T-helper 17 cell (primary cell): Measurements from ENCODE around the gene ME2. TPM values are rescaled to one million over a fixed set of nuclear protein-coding genes. Genes with fewer than 3 reads are reported as not detected.
A peak's percentile ranks its signal among the peaks of the same experiment; 100 is the strongest.
"Not testable (repeated sequence)": the region's sequence is repeated elsewhere in the genome, so short reads cannot be mapped to it uniquely, and the experiment has no call there.

Experiments used
- ATAC-seq: fragments of 150-1000 bp; cut with Tn5 transposase; 2 replicates; pipeline ENCODE4 v1.10.0; 2021; ENCODE audit warnings: mild to moderate bottlenecking, moderate library complexity
- DNase-seq, 3 donors: peaks; one replicate each; pipeline versions ENCODE4 v3.0.0 to v3.0.0-alpha.2; 2020 to 2021
- H3K9me3 ChIP-seq: one replicate; pipeline ENCODE4 v1.7.0; 2013; ENCODE audit warnings: low read length, mild to moderate bottlenecking; ENCODE audit not compliant: control insufficient read depth, poor library complexity, severe bottlenecking
- H3K27ac Mint-ChIP-seq: one replicate; pipeline ENCODE4 v1.8.0; 2022; ENCODE audit warnings: mild to moderate bottlenecking, moderate library complexity, mixed read lengths
- H3K27me3 Mint-ChIP-seq: one replicate; pipeline ENCODE4 v1.8.0; 2022; ENCODE audit warnings: mixed read lengths
- H3K36me3 Mint-ChIP-seq: one replicate; pipeline ENCODE4 v1.8.0; 2022; ENCODE audit warnings: low read depth, mixed read lengths
- H3K4me1 Mint-ChIP-seq: one replicate; pipeline ENCODE4 v1.8.0; 2022; ENCODE audit warnings: mild to moderate bottlenecking, mixed read lengths
- H3K4me3 Mint-ChIP-seq: one replicate; pipeline ENCODE4 v1.8.0; 2022; ENCODE audit warnings: mild to moderate bottlenecking, moderate library complexity, mixed read lengths
- total RNA-seq, 4 donors: library from RNA in 2 of 4; stranded (reverse) in 2 of 4; gene quantifications; one replicate each; pipeline ENCODE4 v1.2.3 and lab custom pipeline; 2022 to 2026

The ME2 gene
- total RNA-seq, 2 donors from 2014 or later = 26.7 to 34.2 TPM

DNA sequence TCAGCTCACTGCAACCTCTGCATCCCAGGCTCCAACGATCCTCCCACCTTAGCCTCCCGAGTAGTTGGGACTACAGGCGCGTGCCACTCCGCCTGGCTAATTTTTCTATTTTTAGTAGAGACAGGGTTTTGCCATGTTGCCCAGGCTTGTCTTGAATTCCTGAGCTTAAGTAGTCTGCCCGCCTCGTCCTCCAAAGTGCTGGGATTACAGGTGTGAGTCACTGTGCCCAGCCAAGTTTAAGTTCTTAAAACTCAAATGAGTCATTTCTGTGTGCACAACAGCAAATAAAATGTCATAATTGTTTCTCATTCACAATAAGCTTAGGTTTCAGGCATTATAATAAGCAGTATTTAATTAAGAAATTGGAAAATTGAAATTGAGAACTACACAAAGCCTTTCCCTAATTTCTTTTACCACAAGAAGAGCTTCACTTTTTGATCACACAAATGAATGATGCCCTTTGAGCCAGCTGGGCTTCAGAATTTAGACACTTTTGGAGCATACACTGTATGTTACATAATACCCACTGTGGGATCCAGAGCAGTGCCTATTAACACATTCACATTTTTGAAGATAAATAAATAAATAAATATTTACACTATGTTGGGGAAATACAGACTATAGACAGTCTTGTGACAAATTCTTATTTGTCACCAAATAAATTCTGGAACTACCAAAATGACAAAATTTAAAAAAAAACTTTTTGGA lies 8.6 kb upstream of the ME2 start:
- Mint-ChIP-seq H3K4me1 (no peaks in the 10 kb centered on the region), H3K27ac (no peak overlapping the region), H3K36me3 (no peaks in the 10 kb centered on the region)

DNA sequence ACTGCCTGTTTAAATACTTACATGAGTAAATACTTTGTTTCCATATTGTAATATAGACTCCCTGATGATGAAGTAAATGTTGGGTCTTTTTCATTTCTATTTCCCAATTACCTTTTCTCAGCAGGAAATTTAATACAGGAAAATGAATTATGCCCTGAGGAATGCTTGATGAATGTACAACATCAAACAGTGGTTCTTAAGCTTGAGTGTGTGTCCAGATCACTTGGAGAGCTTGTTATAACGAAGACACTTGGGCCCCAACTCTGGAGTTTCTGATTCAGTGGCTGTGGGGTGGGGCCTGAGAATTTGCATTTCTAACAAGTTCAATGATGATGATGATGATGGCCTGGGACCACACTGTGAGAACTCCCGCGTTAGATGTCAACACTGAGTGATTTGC lies 7.1 kb upstream of the ME2 start:
- no peaks in the 10 kb centered on the region for H3K4me1 Mint-ChIP-seq
- H3K36me3 Mint-ChIP-seq = no peaks in the 10 kb centered on the region
- no peak overlapping the region for H3K27ac Mint-ChIP-seq
- H3K27me3 Mint-ChIP-seq = peaks cover 12% of the 10 kb centered on the region
- no peak overlapping the region for H3K4me3 Mint-ChIP-seq
- no peaks in the 10 kb centered on the region for H3K9me3 ChIP-seq
- ATAC-seq = no peak
- DNase-seq = no peak

More for the DNA sequence above, 8.6 kb upstream of the ME2 start:
- H3K9me3 ChIP-seq = no peaks in the 10 kb centered on the region
- Mint-ChIP-seq H3K4me3 (no peak overlapping the region), H3K27me3 (peaks cover 12% of the 10 kb centered on the region)
- DNase-seq = no peak
- no peak for ATAC-seq

DNA sequence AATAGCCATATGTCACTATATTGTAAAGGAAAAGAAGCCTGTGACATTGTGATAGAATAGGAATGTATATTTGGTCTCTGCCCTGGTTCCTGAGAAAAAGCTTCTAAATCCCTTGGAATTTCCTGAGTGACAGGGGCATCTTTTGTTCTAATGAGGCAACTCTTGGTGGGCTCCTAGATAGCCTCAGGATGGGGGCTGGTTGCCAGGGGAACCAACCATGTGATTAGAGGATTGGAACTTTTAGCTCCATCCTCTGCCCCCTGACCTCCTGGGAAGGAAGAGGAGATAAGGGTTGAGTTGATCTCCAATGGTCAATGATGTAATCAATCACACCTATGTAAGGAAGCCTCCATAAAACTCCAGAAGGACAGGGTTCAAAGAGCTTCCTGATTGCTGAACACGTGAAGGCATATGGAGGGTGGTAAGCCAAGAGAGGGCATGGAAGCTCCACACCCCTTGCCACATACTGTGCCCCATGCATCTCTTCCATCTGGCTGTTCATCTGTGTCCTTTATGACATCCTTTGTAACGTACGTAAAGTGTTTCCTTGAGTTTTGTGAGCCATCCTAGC lies 2.9 kb upstream of the ME2 start:
- ATAC-seq (no peak), DNase-seq (no peak)
- peaks cover 12% of the 10 kb centered on the region for H3K27me3 Mint-ChIP-seq
- H3K4me1 Mint-ChIP-seq = peaks cover 15% of the 10 kb centered on the region
- no peak overlapping the region for H3K27ac Mint-ChIP-seq
- no peaks in the 10 kb centered on the region for H3K9me3 ChIP-seq
- peaks cover 4% of the 10 kb centered on the region for H3K36me3 Mint-ChIP-seq
- no peak overlapping the region for H3K4me3 Mint-ChIP-seq

DNA sequence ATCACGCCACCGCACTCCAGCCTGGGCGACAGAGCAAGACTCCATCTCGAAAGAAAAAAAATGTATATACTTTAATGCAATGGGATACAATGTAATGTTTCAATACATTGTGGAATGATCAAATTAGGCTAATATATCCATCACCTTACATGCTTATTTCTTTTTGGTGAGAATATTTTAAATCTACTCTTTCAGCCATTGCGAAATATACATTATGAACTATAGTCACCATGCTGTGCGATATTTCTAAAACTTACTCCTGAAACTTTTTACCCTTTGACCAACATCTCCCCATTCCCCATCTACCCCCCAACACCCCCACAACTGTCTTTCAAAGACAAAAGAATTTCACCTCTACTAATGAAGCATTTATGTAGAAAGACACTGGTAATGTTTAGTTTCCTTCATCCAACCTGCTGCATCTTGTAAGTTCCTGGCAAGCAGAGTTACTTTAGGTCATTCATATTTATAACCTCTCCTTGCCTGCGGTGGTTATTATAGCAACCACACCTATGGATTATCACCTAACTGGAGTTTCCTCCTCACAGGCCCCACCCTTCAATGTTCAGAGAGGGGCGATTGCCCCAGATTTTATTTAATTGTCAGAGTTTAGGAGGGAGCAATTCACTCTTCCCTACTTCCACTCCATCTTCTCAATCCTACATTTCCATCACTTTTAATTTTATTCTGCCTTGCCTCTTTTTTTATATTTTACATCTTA lies 1.2 kb upstream of the ME2 start:
- H3K4me3 Mint-ChIP-seq = peak overlapping the region; percentile 97
- no peaks in the 10 kb centered on the region for H3K9me3 ChIP-seq
- H3K4me1 Mint-ChIP-seq = peaks cover 15% of the 10 kb centered on the region
- no peak for ATAC-seq
- no peak for DNase-seq
- peaks cover 4% of the 10 kb centered on the region for H3K36me3 Mint-ChIP-seq
- peak overlapping the region; percentile 95 for H3K27ac Mint-ChIP-seq
- peaks cover 8% of the 10 kb centered on the region for H3K27me3 Mint-ChIP-seq

DNA sequence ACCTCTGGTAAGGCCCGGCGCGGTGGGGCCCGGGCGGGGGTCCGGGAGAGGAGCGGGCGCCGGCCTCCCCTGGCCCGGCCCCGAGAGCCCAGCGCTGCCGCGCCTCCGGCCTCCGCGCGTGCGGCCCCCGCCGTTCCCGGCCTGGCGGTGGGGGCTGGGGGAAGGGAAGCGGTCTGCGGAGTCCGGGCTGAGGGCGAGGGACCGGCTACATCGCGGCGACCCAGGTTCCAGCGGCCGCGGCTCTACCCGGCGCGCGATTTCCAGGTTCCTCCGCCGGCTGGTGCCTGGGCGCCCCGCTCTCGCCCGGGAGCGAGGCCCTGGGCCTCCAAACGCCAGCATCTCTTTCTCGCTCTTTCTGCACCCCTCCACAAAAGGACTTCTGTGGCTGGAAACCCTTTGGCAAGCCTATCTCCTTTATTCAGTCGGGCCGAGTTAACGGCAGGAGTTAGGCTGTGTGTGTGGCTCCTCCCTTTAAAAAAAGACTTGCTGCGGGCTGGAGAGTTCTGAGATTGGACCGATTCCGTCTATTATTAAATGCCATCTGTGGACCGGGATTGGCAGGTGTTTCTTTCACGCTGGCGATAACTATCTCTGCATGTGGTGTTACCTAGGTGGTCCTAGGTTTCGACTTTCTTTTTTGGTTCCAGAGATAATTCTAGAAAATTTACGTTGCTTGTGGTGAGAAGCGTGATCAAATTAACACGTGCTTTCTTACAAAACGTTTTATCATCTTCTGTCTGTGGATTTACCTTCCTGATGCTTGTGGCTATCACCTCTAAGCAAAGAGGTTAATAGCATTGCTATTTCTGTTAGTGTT lies 592 bp downstream of the ME2 start:
- no peaks in the 10 kb centered on the region for H3K27me3 Mint-ChIP-seq
- peak; percentile 12 for ATAC-seq
- H3K27ac Mint-ChIP-seq = peak overlapping the region; percentile 95
- peak overlapping the region; percentile 98 for H3K4me3 Mint-ChIP-seq
- H3K36me3 Mint-ChIP-seq = peaks cover 4% of the 10 kb centered on the region
- H3K9me3 ChIP-seq = no peaks in the 10 kb centered on the region
- peaks cover 18% of the 10 kb centered on the region for H3K4me1 Mint-ChIP-seq
- DNase-seq = peak in 2 of 3 donors; percentile 12 to 14

DNA sequence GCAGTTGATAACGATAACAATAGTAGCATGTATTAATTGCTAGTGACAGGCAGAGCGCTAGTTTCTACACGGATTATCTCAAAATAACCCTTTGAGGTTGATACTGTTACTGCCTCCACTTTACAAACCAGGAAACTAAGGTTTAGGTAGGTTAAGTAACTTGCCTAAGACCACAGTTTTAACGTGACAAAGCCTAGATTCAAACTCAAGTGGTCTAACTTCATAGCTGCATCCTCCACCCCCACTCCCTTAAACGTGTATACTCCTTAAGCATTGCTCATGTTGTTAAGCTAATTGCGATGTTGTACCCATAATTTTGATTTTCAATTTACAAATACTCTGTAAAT lies 1.2 kb downstream of the ME2 start:
- ATAC-seq = no peak
- no peaks in the 10 kb centered on the region for H3K27me3 Mint-ChIP-seq
- no peaks in the 10 kb centered on the region for H3K9me3 ChIP-seq

DNA sequence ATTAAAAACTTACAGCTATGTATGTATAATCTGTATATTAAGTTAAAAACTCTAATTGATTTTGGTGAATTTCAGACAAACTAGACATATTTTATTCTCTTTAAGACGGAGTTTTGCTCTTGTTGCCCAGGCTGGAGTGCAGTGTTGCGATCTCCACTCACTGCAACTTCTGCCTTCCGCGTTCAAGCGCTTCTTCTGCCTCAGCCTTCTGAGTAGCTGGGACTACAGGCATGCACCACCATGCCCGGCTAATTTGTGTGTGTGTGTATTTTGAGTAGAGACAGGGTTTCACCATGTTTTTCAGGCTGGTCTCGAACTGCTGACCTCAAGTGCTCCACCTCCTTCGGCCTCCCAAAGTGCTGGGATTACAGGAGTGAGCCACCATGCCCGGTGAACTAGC lies 2.0 kb downstream of the ME2 start:
- not testable (repeated sequence) for H3K27ac Mint-ChIP-seq, ATAC-seq
- H3K4me1 Mint-ChIP-seq = peaks cover 18% of the 10 kb centered on the region

More for the DNA sequence above, 1.2 kb downstream of the ME2 start:
- peak overlapping the region; percentile 98 for H3K4me3 Mint-ChIP-seq
- peak overlapping the region; percentile 95 for H3K27ac Mint-ChIP-seq
- H3K36me3 Mint-ChIP-seq = peaks cover 4% of the 10 kb centered on the region
- H3K4me1 Mint-ChIP-seq = peaks cover 18% of the 10 kb centered on the region
- DNase-seq = no peak

DNA sequence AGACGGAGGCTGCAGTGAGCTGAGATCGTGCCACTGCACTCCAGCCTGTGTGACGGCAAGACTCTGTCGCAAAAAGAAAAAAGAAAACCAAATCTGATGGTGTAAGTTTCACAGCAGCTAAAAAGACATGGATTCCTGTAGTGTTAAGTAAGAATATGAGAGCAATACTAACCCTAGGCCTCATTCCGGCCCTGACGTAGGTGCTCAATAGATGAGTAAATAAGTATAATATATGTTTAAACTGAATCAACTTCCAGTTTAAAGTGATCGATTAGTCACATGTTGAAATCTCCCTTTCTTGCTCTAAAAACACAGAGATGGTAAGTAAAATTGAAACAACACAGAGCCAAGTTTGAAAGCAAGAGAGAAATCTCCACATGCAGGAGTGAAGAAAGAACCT lies 8.0 kb downstream of the ME2 start:
- no peaks in the 10 kb centered on the region for H3K27me3 Mint-ChIP-seq
- ATAC-seq (no peak), DNase-seq (no peak)
- peaks cover 10% of the 10 kb centered on the region for H3K4me1 Mint-ChIP-seq
- H3K36me3 Mint-ChIP-seq = no peaks in the 10 kb centered on the region
- H3K4me3 Mint-ChIP-seq = no peak overlapping the region
- H3K27ac Mint-ChIP-seq = peak overlapping the region; percentile 75
- no peaks in the 10 kb centered on the region for H3K9me3 ChIP-seq

More for the DNA sequence above, 2.0 kb downstream of the ME2 start:
- not testable (repeated sequence) for H3K4me3 Mint-ChIP-seq, DNase-seq, H3K9me3 ChIP-seq, H3K27me3 Mint-ChIP-seq, H3K36me3 Mint-ChIP-seq

DNA sequence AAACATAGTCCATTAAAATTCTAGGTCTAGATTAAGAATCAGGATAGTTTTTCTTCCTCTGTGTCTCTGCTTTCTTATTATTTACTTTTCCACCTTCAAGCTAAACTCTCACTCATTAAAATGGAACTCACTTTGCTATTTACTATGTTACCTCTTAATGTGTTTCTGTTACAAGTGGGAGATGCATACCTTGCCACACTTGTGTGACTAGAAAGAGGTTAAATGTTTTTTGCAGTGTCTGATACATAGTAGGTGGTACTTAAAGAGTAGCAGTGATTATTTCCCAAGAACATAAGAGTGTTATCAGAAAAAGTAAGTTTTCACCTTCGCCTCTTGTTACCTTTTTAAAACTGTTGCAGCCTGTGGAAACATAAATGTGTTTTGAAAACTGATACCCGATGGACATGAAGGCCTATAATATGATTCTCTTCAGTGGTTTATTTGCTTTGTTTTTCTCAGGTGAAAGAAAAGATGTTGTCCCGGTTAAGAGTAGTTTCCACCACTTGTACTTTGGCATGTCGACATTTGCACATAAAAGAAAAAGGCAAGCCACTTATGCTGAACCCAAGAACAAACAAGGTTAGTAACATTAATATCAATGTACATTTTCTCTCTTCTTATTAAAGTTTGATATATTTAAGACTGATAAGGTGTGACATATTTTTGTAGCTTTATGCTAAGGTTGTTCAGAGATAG lies 16.6 kb downstream of the ME2 start:
- H3K9me3 ChIP-seq = no peaks in the 10 kb centered on the region
- Mint-ChIP-seq H3K27ac (no peak overlapping the region), H3K4me1 (peaks cover 9% of the 10 kb centered on the region), H3K27me3 (no peaks in the 10 kb centered on the region), H3K4me3 (no peak overlapping the region), H3K36me3 (peaks cover 7% of the 10 kb centered on the region)
- ATAC-seq (no peak), DNase-seq (no peak)

DNA sequence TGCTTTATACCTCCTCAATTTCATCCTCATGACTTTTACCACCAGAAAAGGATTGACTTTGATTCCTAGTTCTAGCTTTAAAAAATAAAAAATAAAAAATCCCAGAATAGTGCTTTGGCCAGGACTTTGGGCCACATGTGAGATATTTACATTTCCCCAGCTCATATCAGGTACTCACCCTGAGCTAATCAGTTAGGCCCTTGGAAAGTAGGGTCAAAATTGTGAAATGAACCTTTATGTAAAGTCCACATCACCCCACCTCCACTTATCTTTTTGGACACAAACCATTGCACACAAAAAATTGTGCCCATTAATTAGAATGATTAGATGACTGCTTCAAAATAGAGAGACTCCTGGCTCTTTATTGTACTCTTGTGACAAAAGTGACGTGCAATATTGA lies 17.2 kb downstream of the ME2 start:
- no peak overlapping the region for H3K4me3 Mint-ChIP-seq
- H3K36me3 Mint-ChIP-seq = peaks cover 7% of the 10 kb centered on the region
- DNase-seq = no peak
- H3K4me1 Mint-ChIP-seq = peaks cover 9% of the 10 kb centered on the region
- no peak for ATAC-seq
- H3K9me3 ChIP-seq = no peaks in the 10 kb centered on the region
- no peaks in the 10 kb centered on the region for H3K27me3 Mint-ChIP-seq
- no peak overlapping the region for H3K27ac Mint-ChIP-seq

DNA sequence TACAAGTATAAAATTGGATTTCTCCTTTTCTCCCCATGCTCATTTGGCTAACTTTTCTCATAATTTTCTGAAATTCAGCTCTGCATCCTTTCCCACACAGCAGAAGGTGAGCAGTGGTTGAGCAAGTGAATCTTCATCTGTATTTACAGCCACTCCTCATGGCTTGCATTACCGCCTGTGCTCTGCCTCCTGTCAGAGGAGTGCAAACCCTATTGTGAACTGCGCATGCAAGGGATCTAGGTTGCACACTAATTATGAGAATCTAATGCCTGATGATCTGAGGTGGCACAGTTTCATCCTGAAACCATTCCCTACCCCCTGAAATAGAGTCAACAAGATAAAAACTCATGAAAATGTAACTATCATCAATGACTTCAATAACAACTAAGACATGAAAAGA lies 20.0 kb downstream of the ME2 start:
- Mint-ChIP-seq H3K4me3 (no peak overlapping the region), H3K36me3 (peaks cover 7% of the 10 kb centered on the region), H3K27ac (peak overlapping the region; percentile 21), H3K4me1 (peaks cover 15% of the 10 kb centered on the region), H3K27me3 (no peaks in the 10 kb centered on the region)
- DNase-seq (no peak), ATAC-seq (no peak)
- no peaks in the 10 kb centered on the region for H3K9me3 ChIP-seq

DNA sequence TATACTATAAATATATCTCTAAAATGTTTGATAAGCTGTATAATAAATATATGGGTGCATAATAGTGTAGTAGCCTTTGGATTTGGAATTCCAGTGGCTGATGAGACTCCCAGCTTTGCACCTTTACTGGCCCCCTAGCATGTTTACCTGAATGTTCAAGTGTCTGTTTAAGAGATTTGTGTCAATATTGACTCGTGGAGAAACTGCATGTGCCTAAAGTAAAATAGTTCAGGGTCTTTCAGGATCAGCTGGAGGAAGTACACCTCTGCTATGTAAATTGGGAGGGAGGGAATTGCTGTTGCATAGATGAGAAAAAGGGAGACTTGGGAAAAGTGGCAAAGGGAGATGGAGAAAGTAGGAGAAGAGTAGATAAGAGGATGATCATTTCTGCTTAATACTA lies 23.9 kb downstream of the ME2 start:
- Mint-ChIP-seq H3K4me1 (peaks cover 12% of the 10 kb centered on the region), H3K27ac (no peak overlapping the region), H3K27me3 (no peaks in the 10 kb centered on the region), H3K4me3 (no peak overlapping the region), H3K36me3 (peaks cover 10% of the 10 kb centered on the region)
- ATAC-seq (no peak), DNase-seq (no peak)
- no peaks in the 10 kb centered on the region for H3K9me3 ChIP-seq
